Stimulated activated CD8-positive, alpha-beta memory T cell treated with anti-CD3 and anti-CD28 coated beads, Interleukin-7, amount 100 ng/mL, for 24 hours (primary cell): ENCODE results near the gene ST8SIA3.
"Not testable (repeated sequence)": the region's sequence is repeated elsewhere in the genome, so short reads cannot be mapped to it uniquely, and the experiment has no call there.

Experiments
- DNase-seq: peaks from one replicate; pipeline ENCODE4 v3.0.0-alpha.2; 2020; ENCODE audit warnings: low read depth

The ST8SIA3 gene

DNA sequence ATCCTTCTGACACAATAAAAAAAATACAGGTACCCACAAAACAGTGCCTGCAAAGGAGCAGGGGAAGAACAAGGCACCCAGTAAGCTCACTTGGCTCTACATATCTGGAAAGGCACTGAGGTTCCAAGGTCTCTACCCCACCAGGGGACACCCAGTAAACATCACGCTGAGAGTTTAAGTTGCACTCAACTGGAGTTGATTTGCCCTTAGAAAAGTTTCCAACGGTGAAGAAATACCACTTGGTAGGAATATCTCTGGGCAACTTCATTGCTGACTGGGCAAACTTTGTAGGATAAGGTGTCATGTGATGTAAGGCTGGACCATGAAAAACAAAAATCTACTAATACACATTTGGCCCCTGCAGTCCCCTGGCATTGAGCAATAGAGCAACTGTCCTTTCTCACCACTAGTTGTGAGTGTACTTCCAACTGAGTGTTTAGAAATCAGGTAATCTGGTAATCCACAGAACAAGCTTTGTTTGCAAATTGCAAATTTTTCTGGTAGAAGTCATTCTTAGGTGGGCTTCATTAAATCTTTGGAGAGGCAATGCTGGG lies 14.2 kb downstream of the ST8SIA3 start:
- DNase-seq, result no peak

DNA sequence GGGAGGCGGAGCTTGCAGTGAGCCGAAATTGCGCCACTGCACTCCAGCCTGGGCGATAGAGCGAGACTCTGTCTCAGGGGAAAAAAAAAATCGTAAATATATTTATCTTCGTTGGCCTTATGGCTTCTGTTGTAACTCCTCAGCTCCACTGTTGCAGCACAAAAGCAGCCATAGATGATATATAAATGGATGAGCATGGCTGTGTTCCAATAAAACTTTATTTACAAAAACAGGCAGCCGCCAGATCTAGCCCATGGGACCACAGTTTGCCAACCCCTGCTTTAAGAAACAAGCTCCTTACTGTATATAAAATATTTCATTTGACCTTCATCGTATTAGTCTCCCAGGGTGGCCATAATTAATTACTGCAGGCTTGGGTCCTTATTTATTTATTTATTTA lies 20.1 kb downstream of the ST8SIA3 start:
- no peak for DNase-seq

DNA sequence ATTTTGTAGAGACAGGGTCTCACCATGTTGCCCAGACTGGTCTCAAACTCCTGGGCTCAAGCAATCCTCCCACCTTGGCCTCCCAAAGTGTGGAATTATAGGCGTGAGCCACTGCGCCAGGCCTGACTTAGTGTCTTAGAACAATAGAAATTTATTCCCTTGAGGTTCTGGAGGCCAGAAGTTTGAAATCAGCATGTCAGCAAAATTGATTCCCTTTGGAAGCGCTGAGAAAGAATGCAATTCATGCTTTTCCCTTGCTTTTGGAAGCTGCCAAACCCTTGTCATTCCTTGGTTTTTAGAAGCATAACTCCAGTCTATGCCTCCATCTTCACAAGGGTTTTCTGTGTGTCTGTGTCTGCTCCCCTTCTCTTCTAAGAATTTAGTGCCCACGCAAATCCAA lies 20.7 kb downstream of the ST8SIA3 start:
- DNase-seq, result no peak

DNA sequence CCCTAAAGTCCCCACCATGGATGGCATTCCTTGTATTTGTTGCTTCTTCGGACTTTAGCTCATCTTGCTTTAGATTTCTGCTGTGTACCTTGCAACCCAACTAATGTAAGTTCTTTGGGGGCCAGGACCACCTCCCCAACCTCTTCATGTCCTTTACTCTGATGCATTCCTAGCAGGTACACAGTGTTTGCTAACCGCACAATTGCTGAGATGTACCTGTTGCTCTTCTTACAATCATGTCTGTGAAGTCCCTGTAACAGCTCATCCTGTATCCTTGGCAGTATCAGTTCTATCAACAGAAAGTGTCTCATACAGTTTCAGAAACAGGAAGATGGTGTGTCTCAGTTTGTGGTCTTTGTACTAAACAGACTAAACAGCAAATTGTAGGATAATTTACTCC lies 24.1 kb downstream of the ST8SIA3 start:
- DNase-seq, result no peak

DNA sequence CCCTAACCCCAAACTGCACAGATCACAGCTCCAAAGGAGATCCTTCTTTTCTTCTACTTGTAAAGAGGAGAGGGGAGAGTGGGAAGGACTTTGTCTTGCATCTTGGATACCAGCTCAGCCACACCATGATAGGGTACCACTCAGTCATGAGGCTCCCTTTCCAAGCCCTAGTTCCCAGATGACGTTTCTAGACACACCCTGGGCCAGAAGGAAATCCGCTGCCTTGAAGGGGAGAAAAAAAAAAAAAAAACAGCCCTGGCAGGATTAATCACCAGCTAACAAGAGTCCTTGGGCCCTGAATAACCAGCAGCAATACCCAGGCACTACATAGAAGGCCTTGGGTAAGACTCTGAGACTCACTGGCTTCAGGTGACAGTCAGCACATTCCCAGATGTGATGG lies 36.9 kb downstream of the ST8SIA3 start:
- DNase-seq, result no peak

DNA sequence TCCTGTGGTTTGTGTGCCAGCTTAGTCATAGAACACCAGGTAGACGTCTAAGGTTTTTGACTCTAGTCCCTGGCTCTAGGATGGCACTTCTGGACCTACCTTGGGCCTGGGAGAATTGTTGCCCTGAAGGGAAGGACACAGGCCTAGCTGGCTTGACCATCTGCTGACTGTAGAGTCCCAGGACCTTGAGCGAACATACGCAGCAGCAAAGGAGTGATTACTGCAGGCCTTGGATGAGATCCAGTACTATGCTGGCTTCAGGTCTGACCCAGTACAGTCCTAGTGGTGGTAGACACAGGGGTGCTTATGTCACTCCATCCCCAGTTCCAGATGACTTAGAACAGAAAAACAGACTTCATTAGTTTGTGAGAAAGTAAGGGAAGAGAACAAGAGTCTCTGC lies 37.7 kb downstream of the ST8SIA3 start:
- no peak for DNase-seq

DNA sequence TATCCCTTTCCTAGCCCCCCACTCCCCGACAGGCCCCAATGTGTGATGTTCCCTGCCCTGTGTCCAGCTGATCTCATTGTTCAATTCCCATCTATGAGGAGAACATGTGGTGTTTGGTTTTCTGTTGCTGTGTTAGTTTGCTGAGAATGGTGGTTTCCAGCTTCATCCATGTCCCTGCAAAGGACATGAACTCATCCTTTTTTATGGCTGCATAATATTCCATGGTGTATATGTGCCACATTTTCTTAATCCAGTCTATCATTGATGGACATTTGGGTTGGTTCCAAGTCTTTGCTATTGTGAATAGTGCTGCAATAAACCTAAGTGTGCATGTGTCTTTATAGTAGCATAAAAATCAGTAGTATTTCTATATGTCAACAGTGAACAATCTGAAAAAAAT lies 42.4 kb downstream of the ST8SIA3 start:
- DNase-seq, result not testable (repeated sequence)

DNA sequence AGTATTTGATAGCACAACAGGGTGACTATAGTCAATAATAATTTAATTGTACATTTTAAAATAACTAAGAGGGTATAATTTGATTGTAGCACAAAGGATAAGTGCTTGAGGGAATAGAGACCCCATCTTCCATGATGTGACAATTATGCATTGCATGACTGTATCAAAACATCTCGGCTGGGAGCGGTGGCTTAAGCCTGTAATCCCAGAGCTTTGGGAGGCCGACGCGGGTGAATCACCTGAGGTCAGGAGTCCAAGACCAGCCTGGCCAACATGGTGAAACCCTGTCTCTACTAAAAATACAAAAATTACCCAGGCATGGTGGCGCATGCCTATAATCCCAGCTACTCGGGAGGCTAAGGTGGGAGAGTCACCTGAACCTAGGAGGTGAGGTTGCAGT lies 44.5 kb downstream of the ST8SIA3 start:
- DNase-seq, result not testable (repeated sequence)

DNA sequence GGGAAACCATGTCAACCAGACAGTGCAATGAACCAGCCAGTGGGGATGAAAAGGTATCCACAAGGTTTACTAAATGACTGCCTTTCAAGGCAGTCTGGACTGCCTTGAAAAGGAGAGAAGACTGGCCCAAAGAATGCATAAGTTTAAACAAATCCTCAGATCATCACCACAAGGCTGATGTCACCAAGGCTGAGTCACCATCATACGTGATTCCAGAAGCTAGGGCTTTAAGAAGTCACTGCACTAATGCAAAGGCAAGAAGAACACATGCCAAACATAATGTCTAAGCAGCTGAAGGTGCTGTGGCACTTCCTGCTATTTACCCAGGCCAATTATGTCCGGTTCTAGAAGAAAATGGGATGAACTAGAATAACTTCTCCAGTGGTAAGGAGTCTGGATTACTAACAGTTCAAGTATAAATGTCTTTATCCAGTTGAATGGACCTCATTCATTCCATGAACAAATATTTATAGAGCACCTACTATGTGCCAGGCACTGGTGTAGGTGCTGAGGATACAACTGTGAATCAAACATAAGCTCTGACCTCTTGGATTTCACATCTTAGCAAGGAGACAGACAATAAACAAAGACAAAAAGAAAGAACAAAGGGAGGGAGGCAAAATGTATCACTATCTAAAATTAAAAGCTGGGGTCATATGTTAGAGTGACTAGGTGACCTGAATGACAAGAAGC lies 45.2 kb downstream of the ST8SIA3 start:
- DNase-seq, result no peak

DNA sequence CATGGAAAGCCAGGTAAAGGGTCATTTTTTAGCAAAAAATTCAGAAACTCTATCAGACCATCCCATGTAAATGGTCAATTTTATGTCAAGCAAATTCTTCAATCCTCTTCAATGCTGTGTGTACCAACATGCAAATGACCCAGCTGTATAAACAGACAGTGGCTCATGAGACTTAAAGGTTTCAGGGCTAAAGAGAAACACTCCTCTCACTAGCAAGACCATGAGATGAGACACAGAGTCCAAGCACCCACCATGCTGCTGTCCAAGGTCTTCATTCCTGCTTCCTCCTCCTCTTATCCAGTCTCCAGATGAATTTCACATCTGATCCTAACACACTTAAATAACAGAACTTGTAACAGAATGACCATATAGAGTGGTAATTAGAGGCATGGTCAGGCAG lies 52.0 kb downstream of the ST8SIA3 start:
- DNase-seq, result no peak

DNA sequence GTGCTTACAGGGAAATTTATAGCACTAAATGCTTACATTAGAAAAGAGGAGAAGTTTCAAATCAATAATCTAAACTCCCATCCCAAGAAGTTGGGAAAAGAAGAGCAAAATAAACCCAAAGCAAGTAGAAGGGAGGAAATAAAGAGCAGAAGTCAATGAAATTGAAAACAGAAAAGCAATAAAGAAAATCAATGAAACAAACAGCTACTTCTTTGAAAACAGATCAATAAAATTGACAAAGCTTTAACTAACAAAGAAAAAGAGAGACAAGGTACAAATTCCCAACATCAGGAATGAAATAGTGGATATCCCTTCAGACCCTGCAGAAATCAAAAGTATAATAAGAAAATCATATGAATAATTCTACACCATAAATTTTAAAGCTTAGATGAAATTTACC lies 57.3 kb downstream of the ST8SIA3 start:
- DNase-seq, result no peak

DNA sequence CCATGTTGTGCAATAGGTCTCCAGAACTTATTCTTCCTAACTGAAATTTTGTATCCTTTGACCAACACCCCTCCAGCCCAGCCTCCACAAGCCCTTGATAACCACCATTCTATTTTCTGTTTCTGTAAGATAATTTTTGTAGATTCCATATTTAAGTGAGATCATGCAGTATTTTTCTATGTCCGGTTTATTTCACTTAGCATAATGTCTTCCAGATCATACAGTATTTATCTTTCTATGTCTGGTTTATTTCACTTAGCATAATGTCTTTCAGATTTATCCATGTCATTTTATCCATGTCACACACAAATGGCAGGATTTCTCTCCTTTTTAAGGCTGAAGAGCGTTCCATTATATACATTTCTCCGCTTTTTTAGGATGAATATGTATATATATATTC lies 58.4 kb downstream of the ST8SIA3 start:
- DNase-seq, result no peak

DNA sequence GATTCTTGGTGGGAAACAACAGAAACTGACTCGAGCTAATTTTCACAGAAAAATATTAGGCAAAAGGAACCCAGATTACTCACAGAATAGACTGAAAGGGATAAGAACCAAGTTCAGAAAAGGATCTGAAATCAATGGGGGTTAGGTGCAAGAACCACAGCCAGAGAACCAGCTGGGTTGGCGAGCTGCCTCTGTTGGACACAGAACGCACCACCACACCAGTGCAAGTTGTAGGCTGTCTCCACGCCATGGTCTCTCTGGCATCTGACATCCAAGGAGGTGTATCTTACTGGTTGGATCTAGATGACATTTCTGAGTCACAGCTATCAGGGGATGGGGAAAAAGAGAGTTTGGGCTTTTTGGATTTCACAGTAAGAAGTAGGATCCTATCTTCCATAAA lies 64.2 kb downstream of the ST8SIA3 start:
- no peak for DNase-seq
